WTC11 (cell line): ENCODE measurements around the gene ZNF77.

Experiments
- CTCF ChIP-seq: fragments of 200-600 bp; IDR thresholded peaks from 2 replicates; pipeline ENCODE4 v1.8.0; 2022; ENCODE audit warnings: antibody characterized with exemption
- FOXK1 ChIP-seq: sonication (generic); formaldehyde crosslinking; IDR thresholded peaks from 2 replicates; pipeline ENCODE4 v1.8.0; 2022; ENCODE audit warnings: mild to moderate bottlenecking, moderate library complexity, missing genetic modification reagents
- HMGXB4 ChIP-seq: sonication (generic); formaldehyde crosslinking; IDR thresholded peaks from 2 replicates; pipeline ENCODE4 v1.8.1; 2023; ENCODE audit warnings: mild to moderate bottlenecking, moderate library complexity, missing genetic modification reagents
- ZBTB21 ChIP-seq: sonication (generic); formaldehyde crosslinking; IDR thresholded peaks from 2 replicates; pipeline ENCODE4 v1.8.1; 2023; ENCODE audit warnings: mild to moderate bottlenecking, missing genetic modification reagents, borderline replicate concordance

- no peak for TF ChIP-seq CTCF
- TF ChIP-seq FOXK1, result no peak
- TF ChIP-seq HMGXB4 (CRISPR knock-in tag), result no peak
- TF ChIP-seq ZBTB21 (CRISPR knock-in tag), result no peak
Observed at GRCh38 chr19:2905918-2906519, 38.8 kb downstream of the ZNF77 start.
